ENCODE results near the gene TCF7L1. TPM values are rescaled to one million over a fixed set of nuclear protein-coding genes. Genes with fewer than 3 reads are reported as not detected.
A peak's percentile ranks its signal among the peaks of the same experiment; 100 is the strongest.
"Not testable (repeated sequence)": the region's sequence is repeated elsewhere in the genome, so short reads cannot be mapped to it uniquely, and the experiment has no call there.

The TCF7L1 gene
- polyA plus RNA-seq, 1 experiment = 3.2 TPM

DNA sequence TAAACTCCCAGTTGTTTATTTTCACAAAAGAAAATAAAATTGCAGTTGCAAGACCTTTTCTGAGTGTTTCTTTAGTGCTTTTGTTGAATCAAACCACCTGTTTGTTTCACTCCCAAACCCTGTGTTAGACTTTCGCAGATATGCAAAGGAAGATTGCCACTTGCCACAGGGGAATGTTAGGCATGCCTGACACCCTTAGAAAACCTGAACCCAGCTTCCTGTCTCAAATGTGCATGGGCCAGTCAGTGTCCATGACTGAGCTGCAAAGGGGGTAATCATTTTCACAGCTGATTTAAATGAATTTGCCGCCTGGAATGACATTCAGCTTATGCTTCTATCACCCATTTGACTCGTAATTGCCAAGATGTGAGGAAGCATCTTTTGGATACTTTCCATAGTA lies 177.1 kb downstream of the TCF7L1 start:
- TF ChIP-seq, protein P1, sequence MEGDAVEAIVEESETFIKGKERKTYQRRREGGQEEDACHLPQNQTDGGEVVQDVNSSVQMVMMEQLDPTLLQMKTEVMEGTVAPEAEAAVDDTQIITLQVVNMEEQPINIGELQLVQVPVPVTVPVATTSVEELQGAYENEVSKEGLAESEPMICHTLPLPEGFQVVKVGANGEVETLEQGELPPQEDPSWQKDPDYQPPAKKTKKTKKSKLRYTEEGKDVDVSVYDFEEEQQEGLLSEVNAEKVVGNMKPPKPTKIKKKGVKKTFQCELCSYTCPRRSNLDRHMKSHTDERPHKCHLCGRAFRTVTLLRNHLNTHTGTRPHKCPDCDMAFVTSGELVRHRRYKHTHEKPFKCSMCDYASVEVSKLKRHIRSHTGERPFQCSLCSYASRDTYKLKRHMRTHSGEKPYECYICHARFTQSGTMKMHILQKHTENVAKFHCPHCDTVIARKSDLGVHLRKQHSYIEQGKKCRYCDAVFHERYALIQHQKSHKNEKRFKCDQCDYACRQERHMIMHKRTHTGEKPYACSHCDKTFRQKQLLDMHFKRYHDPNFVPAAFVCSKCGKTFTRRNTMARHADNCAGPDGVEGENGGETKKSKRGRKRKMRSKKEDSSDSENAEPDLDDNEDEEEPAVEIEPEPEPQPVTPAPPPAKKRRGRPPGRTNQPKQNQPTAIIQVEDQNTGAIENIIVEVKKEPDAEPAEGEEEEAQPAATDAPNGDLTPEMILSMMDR (IDR thresholded peaks at IDR 0.05; ENCODE audit: insufficient read depth, low read depth, low read length) = no peak
- Histone ChIP-seq H3K4me3 (ENCODE audit: low read depth, low read length) (no peak overlapping the region), H3K36me3 (ENCODE audit: control insufficient read depth, insufficient read depth, low read length) (peaks cover 29% of the 10 kb centered on the region), H3K27me3 (ENCODE audit: control insufficient read depth, insufficient read depth, low read length) (no peaks in the 10 kb centered on the region)
- POLR2A ChIA-PET = no interaction called here
- CTCF ChIA-PET = interaction anchor here (0.7 to 4.6 kb wide), 4 partner anchors 10 to 243 kb away, joined by 4 to 23 read pairs (median 10); no protein-coding TSS in a partner anchor
- no peak for DNase-seq (ENCODE audit: low read depth)

- Histone ChIP-seq H3K27me3 (ENCODE audit: control insufficient read depth, insufficient read depth, low read length) (no peaks in the 10 kb centered on the region), H3K36me3 (ENCODE audit: control insufficient read depth, insufficient read depth, low read length) (peaks cover 21% of the 10 kb centered on the region), H3K4me3 (ENCODE audit: low read depth, low read length) (no peak overlapping the region)
- ChIA-PET CTCF (interaction anchor here (0.7 to 1.4 kb wide), 2 partner anchors 12 to 238 kb away, joined by 3 to 4 read pairs; no protein-coding TSS in a partner anchor), POLR2A (no interaction called here)
- DNase-seq (ENCODE audit: low read depth) = no peak
- TF ChIP-seq, protein P1 (IDR thresholded peaks at IDR 0.05; ENCODE audit: insufficient read depth, low read depth, low read length) = no peak
These were observed 179.2 kb downstream of the TCF7L1 start for GRCh38 chr2:85312404-85312803.

DNA sequence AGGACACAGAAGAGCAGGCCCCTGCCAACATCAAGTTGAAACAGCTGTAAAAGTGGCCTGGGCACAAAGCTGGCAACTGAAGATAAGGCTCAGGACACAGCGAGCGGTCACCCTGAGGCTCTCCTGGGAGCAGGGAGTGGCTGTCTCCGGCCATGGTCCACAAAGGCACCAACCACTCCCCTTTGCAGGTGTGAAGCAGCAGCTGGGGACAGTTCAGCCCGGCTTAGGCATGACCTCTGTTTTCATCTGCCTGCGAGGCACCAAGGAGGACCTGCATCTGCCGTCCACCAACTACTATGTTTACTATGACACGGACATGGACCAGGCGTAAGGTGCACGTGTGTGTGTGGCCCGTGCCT lies 181.7 kb downstream of the TCF7L1 start:
- H3K27me3 ChIP-seq (ENCODE audit: control insufficient read depth, insufficient read depth, low read length) = no peaks in the 10 kb centered on the region
- DNase-seq (ENCODE audit: low read depth) = no peak
- H3K36me3 ChIP-seq (ENCODE audit: control insufficient read depth, insufficient read depth, low read length) = peaks cover 16% of the 10 kb centered on the region
- no peak overlapping the region for H3K4me3 ChIP-seq (ENCODE audit: low read depth, low read length)
- TF ChIP-seq, protein P1 (IDR thresholded peaks at IDR 0.05; ENCODE audit: insufficient read depth, low read depth, low read length) = no peak
- CTCF ChIA-PET = interaction anchor here (0.7 to 2.3 kb wide), 2 partner anchors 15 to 17 kb away, joined by 3 to 12 read pairs; no protein-coding TSS in a partner anchor
- POLR2A ChIA-PET = no interaction called here

DNA sequence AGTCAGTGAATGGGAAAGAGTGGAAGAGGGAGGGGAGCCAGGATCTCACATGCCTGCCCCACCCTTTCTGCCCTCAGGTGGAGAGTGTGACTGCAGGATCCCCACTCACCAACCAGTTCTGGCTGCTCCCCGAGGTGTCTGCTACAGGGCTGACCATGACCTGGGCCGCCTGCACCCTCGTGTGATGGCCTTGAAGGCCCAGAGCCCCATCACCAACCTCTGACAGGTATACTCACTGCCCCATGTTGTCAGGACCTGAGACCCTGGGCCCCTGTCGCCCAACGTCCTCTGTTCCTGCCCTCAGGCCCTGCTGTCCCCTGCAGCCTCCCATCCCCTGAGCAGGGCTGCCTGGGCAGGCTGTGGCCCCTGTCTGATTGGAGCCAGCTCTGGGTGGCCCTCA lies 182.7 kb downstream of the TCF7L1 start:
- H3K27me3 ChIP-seq (ENCODE audit: control insufficient read depth, insufficient read depth, low read length); DNase-seq (ENCODE audit: low read depth); H3K4me3 ChIP-seq (ENCODE audit: low read depth, low read length); CTCF ChIA-PET; POLR2A ChIA-PET: not testable (repeated sequence)
- peaks cover 19% of the 10 kb centered on the region for H3K36me3 ChIP-seq (ENCODE audit: control insufficient read depth, insufficient read depth, low read length)

- Histone ChIP-seq H3K36me3 (ENCODE audit: control insufficient read depth, insufficient read depth, low read length) (peaks cover 22% of the 10 kb centered on the region), H3K27me3 (ENCODE audit: control insufficient read depth, insufficient read depth, low read length) (no peaks in the 10 kb centered on the region), H3K4me3 (ENCODE audit: low read depth, low read length) (no peak overlapping the region)
- POLR2A ChIA-PET = interaction anchor here (0.8 kb wide), 1 partner anchor 41 kb away, joined by 3 read pairs; no protein-coding TSS in a partner anchor
- CTCF ChIA-PET = interaction anchor here (0.8 to 3.1 kb wide), 5 partner anchors 10 to 252 kb away, joined by 3 to 26 read pairs (median 3); no protein-coding TSS in a partner anchor
- TF ChIP-seq, protein P1 (IDR thresholded peaks at IDR 0.05; ENCODE audit: insufficient read depth, low read depth, low read length) = no peak
- peak; percentile 47 for DNase-seq (ENCODE audit: low read depth)
These were observed 185.3 kb downstream of the TCF7L1 start for GRCh38 chr2:85318222-85319074.
